Activated CD4-positive, alpha-beta T cell treated with anti-CD3 and anti-CD28 coated beads for 4 hours (primary cell): Measurements from ENCODE around the gene SMTNL1.

ENCODE experiments used
- DNase-seq, 2 donors: peaks; one replicate each; pipeline ENCODE4 v3.0.0-alpha.2; 2020

Gene SMTNL1

GRCh38 chr11:57536947-57537619 is at the start of gene SMTNL1:
Gene SMTNL1, plus strand, starts transcription at chr11:57537595. Its CDS starts 5,048 bp downstream, at chr11:57542643.
- no peak for DNase-seq

- DNase-seq: no peak
These were observed 49.3 kb upstream of the SMTNL1 start for GRCh38 chr11:57487920-57488659.

GRCh38 chr11:57490456-57491248 is 46.7 kb upstream of the SMTNL1 start:
- DNase-seq: no peak

GRCh38 chr11:57491371-57492061 is 45.9 kb upstream of the SMTNL1 start:
- peak; percentile 29 to 46 for DNase-seq

GRCh38 chr11:57493507-57494503 is 43.6 kb upstream of the SMTNL1 start:
- DNase-seq: peak; percentile 83 to 86

- DNase-seq: no peak
These were observed 41.1 kb upstream of the SMTNL1 start for GRCh38 chr11:57496109-57496820.

- no peak for DNase-seq
These were observed 39.8 kb upstream of the SMTNL1 start for GRCh38 chr11:57497303-57498247.

GRCh38 chr11:57498540-57498939 is 38.9 kb upstream of the SMTNL1 start:
- DNase-seq: no peak

- no peak for DNase-seq
These were observed 37.9 kb upstream of the SMTNL1 start for GRCh38 chr11:57499413-57499982.

- no peak for DNase-seq
These were observed 37.4 kb upstream of the SMTNL1 start for GRCh38 chr11:57499983-57500461.

GRCh38 chr11:57500515-57500914 is 36.9 kb upstream of the SMTNL1 start:
- DNase-seq: no peak

GRCh38 chr11:57500926-57501325 is 36.5 kb upstream of the SMTNL1 start:
- no peak for DNase-seq

- no peak for DNase-seq
These were observed 35.4 kb upstream of the SMTNL1 start for GRCh38 chr11:57501953-57502352.

GRCh38 chr11:57502376-57502775 is 35.0 kb upstream of the SMTNL1 start:
- DNase-seq: no peak

- no peak for DNase-seq
These were observed 34.5 kb upstream of the SMTNL1 start for GRCh38 chr11:57502870-57503269.

- DNase-seq: no peak
These were observed 32.9 kb upstream of the SMTNL1 start for GRCh38 chr11:57504511-57504910.

- DNase-seq: no peak
These were observed 30.9 kb upstream of the SMTNL1 start for GRCh38 chr11:57506522-57506921.

GRCh38 chr11:57508341-57509170 is 28.8 kb upstream of the SMTNL1 start:
- no peak for DNase-seq
